ENCODE results near the gene STRA6.
"Not testable (repeated sequence)": the region's sequence is repeated elsewhere in the genome, so short reads cannot be mapped to it uniquely, and the experiment has no call there.

The STRA6 gene

GRCh38 chr15:74179983-74180880 lies 22.4 kb downstream of the STRA6 start:
- no peak for DNase-seq

- no peak for DNase-seq
These were observed 23.3 kb downstream of the STRA6 start for GRCh38 chr15:74179101-74179841.

GRCh38 chr15:74178326-74179100 lies 24.1 kb downstream of the STRA6 start:
- no peak for DNase-seq

- no peak for DNase-seq
These were observed 26.0 kb downstream of the STRA6 start for GRCh38 chr15:74176262-74177214.

GRCh38 chr15:74175271-74176191 lies 27.1 kb downstream of the STRA6 start:
- no peak for DNase-seq

- DNase-seq = no peak
These were observed 27.7 kb downstream of the STRA6 start for GRCh38 chr15:74174958-74175253.

- DNase-seq = no peak
These were observed 28.2 kb downstream of the STRA6 start for GRCh38 chr15:74174219-74174957.

- no peak for DNase-seq
These were observed 29.0 kb downstream of the STRA6 start, which contains the start of gene ISLR for GRCh38 chr15:74173380-74174218. ISLR (plus strand) TSS chr15:74173710; CDS start chr15:74174859, 1,149 bp downstream.

GRCh38 chr15:74172701-74173379 lies 29.7 kb downstream of the STRA6 start:
- DNase-seq = no peak

GRCh38 chr15:74171965-74172541 lies 30.5 kb downstream of the STRA6 start:
- no peak for DNase-seq

GRCh38 chr15:74170875-74171578 lies 31.6 kb downstream of the STRA6 start:
- no peak for DNase-seq

GRCh38 chr15:74170071-74170844 lies 32.3 kb downstream of the STRA6 start:
- no peak for DNase-seq

- DNase-seq = no peak
These were observed 33.9 kb downstream of the STRA6 start for GRCh38 chr15:74168711-74169126.

- no peak for DNase-seq
These were observed 34.7 kb downstream of the STRA6 start for GRCh38 chr15:74167891-74168331.

- no peak for DNase-seq
These were observed 37.1 kb downstream of the STRA6 start for GRCh38 chr15:74165461-74165860.

GRCh38 chr15:74162195-74162536 lies 40.4 kb downstream of the STRA6 start:
- DNase-seq = not testable (repeated sequence)

- DNase-seq = not testable (repeated sequence)
These were observed 42.2 kb downstream of the STRA6 start for GRCh38 chr15:74160390-74160789.

Measured in GDM1 (cell line).